Caco-2 (cell line): ENCODE measurements around the gene RAB29. TPM values are rescaled to one million over a fixed set of nuclear protein-coding genes. Genes with fewer than 3 reads are reported as not detected.
"Not testable (repeated sequence)": the region's sequence is repeated elsewhere in the genome, so short reads cannot be mapped to it uniquely, and the experiment has no call there.

ENCODE experiments used
- Bru-seq: library from RNA; stranded (reverse); fragments of 400-500 nt; gene quantifications from one replicate; lab custom pipeline; 2021; lab: Mats Ljungman, UMichigan
- BruChase-seq, 2 experiments: library from RNA; stranded (reverse); fragments of 400-500 nt; gene quantifications; one replicate each; lab custom pipeline; 2021; lab: Mats Ljungman, UMichigan
- BruUV-seq: library from RNA; stranded (reverse); fragments of 400-500 nt; replicated peaks from 2 replicates; lab custom pipeline; 2021; lab: Mats Ljungman, UMichigan
- CTCF ChIA-PET: fragments of 300-600 bp; sonication (Branson Sonifier 250); formaldehyde crosslinking; loops from one replicate; lab custom pipeline; 2022; ENCODE audit warnings: antibody characterized with exemption; lab: Charles Lee
- POLR2A ChIA-PET: fragments of 300-600 bp; sonication (Branson Sonifier 250); formaldehyde crosslinking; loops from one replicate; lab custom pipeline; 2022; ENCODE audit warnings: antibody characterized with exemption; lab: Charles Lee
- DNase-seq, 2 experiments: peaks; one replicate each; pipeline versions ENCODE4 v3.0.0 to v3.0.0-alpha.2; 2020 to 2022
- H3K27me3 ChIP-seq: replicated peaks from 2 replicates; pipeline ENCODE4 v1.6.0; 2011; ENCODE audit warnings: low read length; ENCODE audit not compliant: control insufficient read depth, insufficient read depth
- H3K36me3 ChIP-seq: 2 replicates; pipeline ENCODE4 v1.5.1; 2011; ENCODE audit warnings: low read length; ENCODE audit not compliant: control insufficient read depth, insufficient read depth
- H3K4me1 ChIP-seq: fragments of 250-450 bp; sonication (Bioruptor Pico); 2 replicates; pipeline ENCODE4 v1.5.1; 2020; ENCODE audit warnings: mild to moderate bottlenecking
- H3K4me3 ChIP-seq: 2 replicates; pipeline ENCODE4 v1.5.1; 2011; ENCODE audit warnings: low read depth, mild to moderate bottlenecking, control low read depth, low read length
- H3K9me3 ChIP-seq: fragments of 250-450 bp; sonication (Bioruptor Pico); 2 replicates; pipeline ENCODE4 v1.5.1; 2020; ENCODE audit warnings: mild to moderate bottlenecking, moderate library complexity
- H3K27ac Mint-ChIP-seq: one replicate; pipeline ENCODE4 v1.8.0; 2022; ENCODE audit warnings: mixed read lengths; ENCODE audit not compliant: unreplicated experiment
- H3K27me3 Mint-ChIP-seq: one replicate; pipeline ENCODE4 v1.8.0; 2022; ENCODE audit warnings: mixed read lengths; ENCODE audit not compliant: insufficient read depth, unreplicated experiment
- H3K36me3 Mint-ChIP-seq: one replicate; pipeline ENCODE4 v1.8.0; 2022; ENCODE audit warnings: mild to moderate bottlenecking, mixed read lengths; ENCODE audit not compliant: insufficient read depth, unreplicated experiment
- H3K4me1 Mint-ChIP-seq: one replicate; pipeline ENCODE4 v1.8.0; 2022; ENCODE audit warnings: low read depth, mixed read lengths; ENCODE audit not compliant: unreplicated experiment
- H3K4me3 Mint-ChIP-seq: one replicate; pipeline ENCODE4 v1.8.0; 2022; ENCODE audit warnings: mild to moderate bottlenecking, moderate library complexity, mixed read lengths; ENCODE audit not compliant: unreplicated experiment
- H3K9me3 Mint-ChIP-seq: one replicate; pipeline ENCODE4 v1.8.0; 2022; ENCODE audit warnings: mixed read lengths; ENCODE audit not compliant: unreplicated experiment
- CTCF ChIP-seq, 2 experiments: fragments of 200-600 bp in 1 of 2; IDR thresholded peaks; 1 replicate in 1 of 2; 2 replicates in 1 of 2; pipeline versions ENCODE4 v1.5.1 to v1.8.0; 2011 to 2022; ENCODE audit warnings: antibody characterized with exemption in 1 of 2, control low read depth in 1 of 2, inconsistent platforms in 1 of 2, low read depth in 1 of 2, low read length in 1 of 2, mild to moderate bottlenecking in 1 of 2, moderate library complexity in 1 of 2; ENCODE audit not compliant: insufficient read depth in 1 of 2, severe bottlenecking in 1 of 2, unreplicated experiment in 1 of 2
- intact Hi-C: fragments of 100-400 bp; cut with micrococcal nuclease; formaldehyde crosslinking; loops from one replicate; pipeline ENCODE4 v1.10.0; 2022; ENCODE audit not compliant: unreplicated experiment
- long read RNA-seq: library from polyadenylated mRNA; stranded (forward); transcript quantifications from one replicate; pipeline ENCODE4 v2.0.0, GENCODE V29; 2022
- total RNA-seq: library from RNA; stranded (reverse); gene quantifications from 2 replicates; pipeline ENCODE4 v1.2.3, GENCODE V29; 2022

Gene RAB29, protein sequence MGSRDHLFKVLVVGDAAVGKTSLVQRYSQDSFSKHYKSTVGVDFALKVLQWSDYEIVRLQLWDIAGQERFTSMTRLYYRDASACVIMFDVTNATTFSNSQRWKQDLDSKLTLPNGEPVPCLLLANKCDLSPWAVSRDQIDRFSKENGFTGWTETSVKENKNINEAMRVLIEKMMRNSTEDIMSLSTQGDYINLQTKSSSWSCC
- total RNA-seq (11.0 and 11.9 TPM in 2 replicates), Bru-seq, nascent RNA (percentile 63 among the genes with signal in this experiment), BruChase-seq, experiment 1, labeled RNA remaining after a 2-hour chase (percentile 78 among the genes with signal in this experiment), BruChase-seq, experiment 2, labeled RNA remaining after a 6-hour chase (percentile 84 among the genes with signal in this experiment)
- long read RNA-seq, partial matches to known transcripts = 0 of 14 reads
- long read RNA-seq, other reads (novel, unspliced or antisense) = 9 of 14 reads

- no TSS peak for BruUV-seq
- intact Hi-C loops = loop anchor here (1.0 kb wide), 1 partner anchor 25 kb away; the partner anchor contains the start of gene NUCKS1
- H3K27me3 Mint-ChIP-seq = no peaks in the 10 kb centered on the region
These were observed at the start of gene RAB29 for GRCh38 chr1:205775015-205775716. TSS of gene RAB29 (minus strand) at chr1:205775482. CDS start at chr1:205774956, 526 bp downstream.

GRCh38 chr1:205824180-205824579 is 48.9 kb upstream of the RAB29 start:
- H3K9me3 ChIP-seq = no peaks in the 10 kb centered on the region
- no peaks in the 10 kb centered on the region; the same call in 1 of the 2 replicates for H3K27me3 ChIP-seq
- ChIA-PET POLR2A (no interaction called here), CTCF (no interaction called here)
- DNase-seq = no peak
- Mint-ChIP-seq H3K4me1 (no peaks in the 10 kb centered on the region), H3K27me3 (peaks cover 40% of the 10 kb centered on the region), H3K36me3 (no peaks in the 10 kb centered on the region), H3K4me3 (no peak overlapping the region), H3K27ac (no peak overlapping the region), H3K9me3 (no peaks in the 10 kb centered on the region)
- H3K4me3 ChIP-seq = no peak overlapping the region
- no peak for TF ChIP-seq CTCF (IDR thresholded peaks at IDR 0.05; ENCODE audit: insufficient read depth in 1 of 2, low read depth in 1 of 2, low read length in 1 of 2, severe bottlenecking in 1 of 2, unreplicated experiment in 1 of 2)
- BruUV-seq = no TSS peak
- no peaks in the 10 kb centered on the region for H3K36me3 ChIP-seq
- no peaks in the 10 kb centered on the region for H3K4me1 ChIP-seq
- intact Hi-C loops = no loop called here

More at GRCh38 chr1:205775015-205775716, at the start of gene RAB29:
- peak within 1 kb of the TSS; percentile 79 for H3K4me3 ChIP-seq
- Mint-ChIP-seq H3K4me3 (peak within 1 kb of the TSS; percentile 99), H3K4me1 (peaks cover 6% of the 10 kb centered on the region), H3K36me3 (no peaks in the 10 kb centered on the region), H3K27ac (peak within 1 kb of the TSS; percentile 61), H3K9me3 (no peaks in the 10 kb centered on the region)
- no peak for TF ChIP-seq CTCF (IDR thresholded peaks at IDR 0.05; ENCODE audit: insufficient read depth in 1 of 2, low read depth in 1 of 2, low read length in 1 of 2, severe bottlenecking in 1 of 2, unreplicated experiment in 1 of 2)
- ChIA-PET CTCF (interaction anchor here (1.0 to 1.5 kb wide), 3 partner anchors 17 to 35 kb away, joined by 3 to 4 read pairs (median 4); no protein-coding TSS in a partner anchor), POLR2A (interaction anchor here (0.5 kb wide), 1 partner anchor 144 kb away, joined by 3 read pairs; no protein-coding TSS in a partner anchor)
- no peaks in the 10 kb centered on the region for H3K27me3 ChIP-seq
- H3K36me3 ChIP-seq = no peaks in the 10 kb centered on the region
- peak; percentile 77 to 79 for DNase-seq
- H3K9me3 ChIP-seq = no peaks in the 10 kb centered on the region
- H3K4me1 ChIP-seq = peaks cover 14% of the 10 kb centered on the region

- peaks cover 39% of the 10 kb centered on the region for H3K27me3 Mint-ChIP-seq
- H3K4me1 ChIP-seq, H3K9me3 Mint-ChIP-seq, H3K4me3 ChIP-seq, H3K4me3 Mint-ChIP-seq, intact Hi-C loops, H3K36me3 ChIP-seq, H3K4me1 Mint-ChIP-seq, DNase-seq, BruUV-seq, H3K27ac Mint-ChIP-seq, H3K9me3 ChIP-seq, POLR2A ChIA-PET, H3K36me3 Mint-ChIP-seq, H3K27me3 ChIP-seq, CTCF ChIA-PET: not testable (repeated sequence)
These were observed 48.0 kb upstream of the RAB29 start for GRCh38 chr1:205823260-205823659.
